GM18499 (cell line): Measurements from ENCODE around the gene C1QBP.
A peak's percentile ranks its signal among the peaks of the same experiment; 100 is the strongest.
"Not testable (repeated sequence)": the region's sequence is repeated elsewhere in the genome, so short reads cannot be mapped to it uniquely, and the experiment has no call there.

ENCODE experiments used
- ATAC-seq: cut with Tn5 transposase; IDR thresholded peaks from one replicate; pipeline ENCODE4 v1.9.1; 2021; ENCODE audit warnings: moderate number of reproducible peaks; ENCODE audit not compliant: insufficient read depth, unreplicated experiment

The C1QBP gene

DNA sequence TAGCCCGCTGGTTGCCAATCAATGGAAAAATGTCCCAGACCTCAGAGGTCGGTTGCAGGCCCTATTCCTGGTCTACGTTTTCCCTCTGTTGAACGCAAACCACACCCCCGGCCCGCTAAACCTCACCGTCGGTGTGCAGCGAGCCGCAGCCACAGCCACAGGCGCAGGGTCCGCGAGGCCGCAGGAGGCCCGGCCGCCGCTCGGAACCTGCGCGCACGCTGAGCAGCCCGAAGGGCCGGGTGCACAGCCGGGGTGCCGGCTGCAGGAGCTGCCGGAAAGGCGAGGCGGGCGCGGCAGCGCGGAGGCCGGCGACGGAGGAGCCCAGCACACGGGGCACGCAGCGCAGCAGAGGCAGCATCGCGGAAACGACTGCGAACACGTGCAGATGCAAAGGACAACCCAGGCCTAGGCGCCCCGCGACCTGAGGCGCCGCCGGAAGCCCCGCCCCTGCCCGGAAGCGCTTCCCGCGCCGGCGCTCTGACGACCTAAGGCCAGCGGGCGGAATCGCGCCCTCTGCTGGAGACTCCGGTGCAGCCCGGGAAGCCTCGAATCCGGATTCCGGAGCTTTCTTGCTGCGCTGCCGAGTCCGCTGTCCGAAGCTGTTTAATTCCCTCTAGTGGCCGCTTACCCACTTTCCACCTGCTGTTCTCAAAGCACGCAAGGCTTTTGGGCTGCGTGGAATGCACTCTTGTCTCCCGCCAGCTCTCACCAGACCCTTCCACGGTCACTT, at the start of gene C1QBP:
Gene C1QBP (minus strand): TSS at position 440 of the 730 bp plus-strand sequence. CDS start 82 bp downstream, at position 358.
- ATAC-seq = peak; percentile 55

DNA sequence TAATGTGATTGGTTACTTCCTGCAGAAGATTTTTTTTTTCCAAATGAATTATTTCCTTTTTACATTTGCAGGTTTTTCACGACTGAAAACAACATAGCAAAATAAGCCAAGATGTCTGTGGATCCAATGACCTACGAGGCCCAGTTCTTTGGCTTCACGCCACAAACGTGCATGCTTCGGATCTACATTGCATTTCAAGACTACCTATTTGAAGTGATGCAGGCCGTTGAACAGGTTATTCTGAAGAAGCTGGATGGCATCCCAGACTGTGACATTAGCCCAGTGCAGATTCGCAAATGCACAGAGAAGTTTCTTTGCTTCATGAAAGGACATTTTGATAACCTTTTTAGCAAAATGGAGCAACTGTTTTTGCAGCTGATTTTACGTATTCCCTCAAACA, 49.8 kb upstream of the C1QBP start:
- no peak for ATAC-seq

DNA sequence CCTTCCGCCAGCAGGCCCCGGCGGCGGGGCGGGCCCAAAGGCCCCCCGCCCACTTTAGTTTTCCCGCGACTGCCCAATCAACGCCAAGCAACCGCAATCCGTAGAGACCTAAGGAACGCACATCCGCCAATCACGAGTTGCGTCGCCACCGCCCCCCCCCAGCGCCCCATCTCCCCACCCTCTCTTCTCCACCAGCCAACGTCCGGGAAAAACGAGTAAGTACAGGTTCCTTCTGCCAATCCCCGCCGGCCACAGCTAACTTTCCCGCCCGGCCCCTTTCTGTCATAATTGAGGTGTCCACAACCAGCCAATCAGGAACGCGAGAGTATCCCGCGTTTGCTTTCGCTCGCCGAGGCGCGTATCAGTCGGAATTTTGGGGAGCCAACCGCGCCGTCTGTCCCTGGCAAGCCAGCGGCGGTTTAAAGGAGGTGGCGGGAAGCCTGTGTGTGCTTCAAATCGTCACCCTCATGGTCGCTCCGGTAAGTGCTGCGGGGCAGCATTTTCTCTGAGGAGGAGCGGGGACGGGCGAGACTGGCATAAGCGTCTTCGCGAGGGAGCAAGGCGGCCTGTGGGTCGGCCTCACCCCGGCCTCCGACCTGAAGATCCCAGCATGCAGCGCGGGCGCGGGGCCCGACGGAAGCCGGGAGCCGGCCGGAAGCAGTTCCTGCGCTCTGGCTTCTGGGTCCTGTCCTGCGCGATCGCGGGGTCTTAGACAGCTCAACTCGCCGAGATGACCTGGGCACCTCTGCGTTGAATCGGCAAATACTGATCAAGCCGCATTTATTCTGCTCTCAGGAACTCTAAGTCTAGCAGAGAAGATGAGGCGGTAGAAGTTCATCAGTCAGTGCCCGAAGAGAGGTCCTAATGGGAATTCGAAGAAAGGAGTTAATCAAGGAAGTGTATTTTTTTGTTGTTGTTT, 47.5 kb upstream of the C1QBP start, which contains the start of gene MIS12:
Gene MIS12 (plus strand): TSS at position 361 of the 919 bp plus-strand sequence. CDS start 2,297 bp downstream, outside the sequence.
- peak; percentile 72 for ATAC-seq

- peak; percentile 16 for ATAC-seq
Measured at GRCh38 chr17:5485270-5486205, 46.6 kb upstream of the C1QBP start, which contains the start of gene DERL2. Gene DERL2, minus strand, starts transcription at chr17:5486178. Its CDS starts 17 bp downstream, at chr17:5486161.

GRCh38 chr17:5481451-5481850, 42.5 kb upstream of the C1QBP start:
- no peak for ATAC-seq

GRCh38 chr17:5480962-5481361, 42.0 kb upstream of the C1QBP start:
- ATAC-seq = no peak

DNA sequence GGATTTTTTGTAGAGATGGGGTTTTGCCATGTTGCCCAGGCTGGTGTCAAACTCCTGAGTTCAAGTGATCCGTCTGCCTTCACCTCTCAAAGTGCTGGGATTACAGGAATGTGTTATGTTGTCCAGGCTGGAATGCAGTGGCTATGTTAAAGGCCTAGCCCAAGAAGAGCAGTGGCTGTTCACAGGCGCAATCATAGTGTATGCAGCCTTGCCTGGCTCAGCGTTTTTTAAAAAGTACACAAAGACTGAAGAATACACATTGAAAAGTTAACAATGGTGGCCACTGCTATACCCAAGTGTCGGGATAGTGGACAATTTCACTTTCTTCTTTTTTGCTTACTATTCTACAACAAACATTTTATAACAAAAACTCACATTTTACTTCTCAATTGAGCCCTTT, 40.0 kb upstream of the C1QBP start:
- no peak for ATAC-seq

- ATAC-seq = no peak
Measured at GRCh38 chr17:5473906-5474305, 35.0 kb upstream of the C1QBP start.

DNA sequence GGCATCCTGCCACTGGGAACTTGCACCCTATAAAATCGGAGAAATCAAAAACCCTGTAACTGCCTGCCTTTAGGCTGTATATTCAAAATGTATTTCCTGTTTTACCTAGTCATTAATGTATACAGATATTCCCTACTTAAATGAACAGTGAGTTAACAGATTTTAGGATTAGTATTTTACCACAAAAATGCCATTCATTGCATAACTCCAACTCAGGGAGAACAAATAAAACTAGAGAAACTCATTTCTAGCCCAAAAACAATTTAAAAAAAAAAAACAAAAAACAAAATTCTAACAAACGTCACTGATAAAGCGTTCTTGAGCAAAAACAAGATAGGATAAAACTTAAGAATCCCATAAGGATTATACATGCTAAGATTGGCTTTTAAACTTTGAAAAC, 33.6 kb upstream of the C1QBP start:
- no peak for ATAC-seq

DNA sequence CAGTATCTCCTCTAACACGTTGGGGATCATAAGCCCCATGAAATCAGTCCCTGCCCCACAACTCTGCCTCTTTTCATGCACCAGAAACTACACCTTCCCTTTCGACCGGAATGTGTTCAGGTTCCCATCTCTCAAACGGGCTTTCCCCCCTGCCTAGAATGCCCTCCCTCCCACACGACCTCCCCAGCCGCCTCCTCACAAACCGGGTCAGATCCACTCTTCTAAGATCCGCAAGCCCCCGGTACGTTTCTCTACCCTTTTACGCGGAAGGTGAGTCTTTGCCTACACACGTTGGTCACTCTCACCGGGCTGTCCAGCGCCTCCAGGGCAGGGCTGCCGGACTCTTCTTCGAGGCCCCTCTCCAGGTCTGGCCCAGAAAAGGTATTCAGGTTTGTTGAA, 29.1 kb upstream of the C1QBP start:
- ATAC-seq = no peak

DNA sequence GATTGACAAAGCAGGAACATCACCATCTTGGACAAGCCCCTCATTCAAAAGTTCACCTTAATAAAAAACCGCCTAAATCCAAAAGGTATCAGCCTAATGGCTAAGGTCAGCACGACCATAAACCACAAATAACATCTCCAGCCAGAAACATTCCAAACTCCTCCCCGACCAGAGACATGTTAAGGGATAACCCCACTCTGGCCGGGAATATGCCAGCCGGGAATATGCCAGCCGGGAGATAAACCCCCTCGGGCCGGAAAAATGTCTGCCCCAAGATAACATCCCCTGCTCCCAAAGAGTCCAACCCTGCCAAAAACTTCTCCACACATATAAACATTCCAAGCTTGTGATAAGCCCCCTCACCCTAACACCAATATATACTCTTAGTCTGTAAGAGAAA, 28.5 kb upstream of the C1QBP start:
- ATAC-seq = no peak

DNA sequence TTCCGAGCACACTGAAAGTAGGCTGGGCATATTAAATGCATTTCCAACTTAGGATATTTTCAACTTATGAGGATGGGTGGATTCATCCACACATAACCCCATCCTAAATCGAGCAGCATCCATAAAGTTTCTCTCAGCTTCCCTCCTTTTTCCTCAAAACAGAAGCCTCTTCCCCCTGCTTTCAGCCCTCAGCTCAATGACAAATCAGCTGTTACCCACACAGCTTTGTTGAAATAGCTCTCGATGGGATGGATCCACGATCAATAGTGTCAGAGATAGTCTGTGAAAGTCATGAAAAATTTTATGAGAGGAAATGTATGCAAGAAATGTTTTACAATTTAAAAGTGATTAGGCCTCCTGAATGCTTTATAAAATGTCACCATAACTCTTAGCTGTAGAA, 27.3 kb upstream of the C1QBP start:
- no peak for ATAC-seq

GRCh38 chr17:5464717-5465507, 26.0 kb upstream of the C1QBP start:
- ATAC-seq = no peak

DNA sequence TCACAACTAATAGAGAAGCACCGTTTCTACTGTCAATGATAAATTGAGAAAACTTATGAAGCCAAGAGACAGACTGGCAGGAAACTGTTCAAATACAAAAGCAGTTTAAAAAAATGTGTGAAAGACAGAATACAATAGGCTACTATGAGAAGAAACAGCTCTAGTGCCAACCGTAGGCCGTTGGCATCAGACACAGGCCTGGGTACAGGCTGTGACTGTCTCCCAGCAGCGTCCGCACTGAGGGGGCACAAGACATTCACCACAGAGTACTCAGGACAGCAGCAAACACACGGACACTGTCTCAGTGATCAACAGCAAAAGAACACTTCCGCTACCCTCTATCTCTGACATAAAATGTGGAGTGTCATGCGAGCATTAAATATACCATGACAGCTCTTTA, 7.8 kb upstream of the C1QBP start:
- ATAC-seq = no peak

DNA sequence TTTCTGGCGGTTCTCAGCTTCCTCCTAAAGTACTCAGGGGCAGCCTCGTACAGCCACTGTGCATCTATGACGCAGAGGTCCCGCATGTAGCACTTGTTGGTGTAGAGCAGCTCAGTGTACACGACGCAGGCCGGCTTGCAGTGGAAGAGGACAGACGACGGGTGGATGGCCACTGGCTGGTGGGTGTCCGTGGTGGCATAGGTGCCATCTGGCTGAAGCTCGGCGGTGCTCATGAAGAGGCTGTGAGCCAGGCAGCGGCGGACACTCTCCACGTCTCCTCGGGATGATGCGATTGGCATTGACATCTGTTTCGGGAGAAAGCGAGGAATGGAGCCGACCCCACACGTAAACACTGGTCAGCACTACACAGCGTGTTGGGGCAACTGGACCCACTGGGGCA, 5.3 kb upstream of the C1QBP start:
- ATAC-seq = no peak

DNA sequence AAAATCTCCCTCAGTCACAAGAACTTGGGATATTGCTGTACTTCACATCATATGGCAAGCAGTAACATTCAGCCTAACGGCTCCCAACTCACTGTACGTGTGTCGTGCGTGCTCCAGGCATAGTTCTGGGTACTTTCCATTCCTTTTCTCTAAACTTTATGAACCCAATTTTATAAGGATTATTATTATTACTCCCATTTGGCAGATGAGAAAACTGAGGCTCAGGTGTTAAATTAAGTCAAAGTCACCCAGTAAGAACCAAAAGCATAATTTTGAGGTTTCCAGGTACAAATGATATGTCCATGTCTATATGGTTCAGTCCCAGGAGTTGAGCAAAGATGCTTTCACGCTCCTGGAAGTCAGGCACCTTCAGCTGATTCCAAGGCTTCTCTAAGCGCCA, 4.8 kb upstream of the C1QBP start:
- no peak for ATAC-seq

GRCh38 chr17:5439446-5439764, 450 bp upstream of the C1QBP start:
- ATAC-seq = no peak

- no peak for ATAC-seq
Measured at GRCh38 chr17:5437721-5438317, 1.1 kb downstream of the C1QBP start.

- not testable (repeated sequence) for ATAC-seq
Measured at GRCh38 chr17:5435781-5436315, 3.1 kb downstream of the C1QBP start.
